Placental epithelial cell (primary cell): ENCODE results near the gene TSTD2. TPM values are rescaled to one million over a fixed set of nuclear protein-coding genes. Genes with fewer than 3 reads are reported as not detected.

ENCODE experiments used
- total RNA-seq: library from RNA; depleted of rRNA; stranded (reverse); fragments of >200 nt; gene quantifications from 2 replicates; pipeline ENCODE4 v1.2.3, GENCODE V29; 2012

Gene TSTD2
- 16.5 and 16.9 TPM in 2 replicates for total RNA-seq

DNA sequence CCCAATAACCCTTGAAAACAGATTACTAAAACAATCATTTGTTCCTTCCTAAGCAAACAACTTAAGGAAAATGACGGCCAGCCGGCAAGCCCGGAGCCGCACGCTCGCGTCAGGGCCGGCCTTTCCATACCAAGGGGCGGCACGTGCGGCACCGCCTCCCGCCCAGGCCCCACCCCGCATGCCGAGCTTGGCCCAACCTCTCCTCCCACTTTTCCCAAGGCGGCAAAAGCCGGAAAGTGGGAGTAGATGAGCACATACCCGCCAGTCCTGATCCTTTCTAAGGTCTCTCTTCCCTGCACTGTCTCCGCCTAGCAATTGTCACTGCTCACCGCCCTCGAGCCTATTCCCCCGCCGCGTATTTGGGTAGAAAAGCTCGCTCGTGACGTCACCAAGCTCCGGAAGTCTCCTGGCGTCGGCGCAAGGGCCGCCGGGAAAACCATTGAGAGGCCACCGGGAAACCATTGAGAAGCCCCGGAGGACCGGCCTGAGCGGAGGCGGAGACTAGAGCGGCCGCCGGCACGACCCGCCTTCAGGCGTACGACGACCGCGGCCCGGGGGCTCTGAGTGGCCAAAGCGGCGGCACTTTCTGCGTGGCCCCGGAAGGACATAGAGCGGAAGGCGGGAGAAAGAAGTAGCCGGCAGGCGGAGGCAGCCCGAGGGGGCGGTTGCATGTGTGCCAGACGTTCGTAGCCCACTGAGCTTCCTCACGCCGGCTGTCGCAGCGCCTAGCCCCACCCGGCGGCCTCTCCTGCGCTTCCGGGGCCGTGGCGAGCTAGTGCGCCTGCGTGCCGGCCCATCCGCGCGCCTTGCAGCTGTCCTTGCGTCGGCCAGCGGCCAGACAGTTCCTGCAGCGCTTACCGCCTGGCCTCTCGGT, at the start of gene TSTD2, which contains the start of gene NCBP1:
Gene TSTD2, minus strand, starts transcription at position 384 of the 874 bp plus-strand sequence. CDS start 5,806 bp downstream, outside the sequence.
Gene NCBP1, plus strand, starts transcription at position 837 of the 874 bp plus-strand sequence. CDS start 61 bp downstream, outside the sequence.

Other genes starting within 250 kb of the TSTD2 start
- 5.1 and 7.3 TPM in 2 replicates for gene TDRD7, start 221.3 kb downstream of the TSTD2 start, total RNA-seq
- gene TMOD1, start 131.7 kb downstream of the TSTD2 start, total RNA-seq: not detected in 2 replicates
- gene NCBP1, start 453 bp upstream of the TSTD2 start, total RNA-seq: 22.0 and 51.2 TPM in 2 replicates
- gene XPA, start 64.0 kb upstream of the TSTD2 start, total RNA-seq: 8.4 and 12.6 TPM in 2 replicates
- 1.2 TPM in 1 of 2 replicates, not detected in the other for gene FOXE1, start 219.9 kb upstream of the TSTD2 start, total RNA-seq